ENCODE measurements around the gene TRAPPC12.
"Not testable (repeated sequence)": the region's sequence is repeated elsewhere in the genome, so short reads cannot be mapped to it uniquely, and the experiment has no call there.

The TRAPPC12 gene

GRCh38 chr2:3432693-3433338 lies 53.3 kb downstream of the TRAPPC12 start:
- DNase-seq (ENCODE audit: low read depth): no peak

- no peak for DNase-seq (ENCODE audit: low read depth)
Observed at GRCh38 chr2:3433339-3433699, 53.8 kb downstream of the TRAPPC12 start.

GRCh38 chr2:3433776-3434400 lies 54.4 kb downstream of the TRAPPC12 start:
- no peak for DNase-seq (ENCODE audit: low read depth)

- DNase-seq (ENCODE audit: low read depth): no peak
Observed at GRCh38 chr2:3434654-3435053, 55.2 kb downstream of the TRAPPC12 start.

- no peak for DNase-seq (ENCODE audit: low read depth)
Observed at GRCh38 chr2:3435445-3435844, 56.0 kb downstream of the TRAPPC12 start.

GRCh38 chr2:3440477-3440876 lies 61.0 kb downstream of the TRAPPC12 start:
- DNase-seq (ENCODE audit: low read depth): no peak

GRCh38 chr2:3441465-3441864 lies 62.0 kb downstream of the TRAPPC12 start:
- DNase-seq (ENCODE audit: low read depth): no peak

- no peak for DNase-seq (ENCODE audit: low read depth)
Observed at GRCh38 chr2:3442185-3442584, 62.7 kb downstream of the TRAPPC12 start.

GRCh38 chr2:3443083-3443482 lies 63.6 kb downstream of the TRAPPC12 start:
- no peak for DNase-seq (ENCODE audit: low read depth)

- DNase-seq (ENCODE audit: low read depth): no peak
Observed at GRCh38 chr2:3443506-3444084, 64.1 kb downstream of the TRAPPC12 start.

GRCh38 chr2:3445891-3446290 lies 66.4 kb downstream of the TRAPPC12 start:
- DNase-seq (ENCODE audit: low read depth): no peak

GRCh38 chr2:3446381-3446780 lies 66.9 kb downstream of the TRAPPC12 start:
- DNase-seq (ENCODE audit: low read depth): no peak

GRCh38 chr2:3447186-3447585 lies 67.7 kb downstream of the TRAPPC12 start:
- DNase-seq (ENCODE audit: low read depth): not testable (repeated sequence)

GRCh38 chr2:3447789-3448317 lies 68.4 kb downstream of the TRAPPC12 start:
- no peak for DNase-seq (ENCODE audit: low read depth)

- not testable (repeated sequence) for DNase-seq (ENCODE audit: low read depth)
Observed at GRCh38 chr2:3448441-3448911, 69.0 kb downstream of the TRAPPC12 start.

GRCh38 chr2:3449086-3449485 lies 69.6 kb downstream of the TRAPPC12 start:
- no peak for DNase-seq (ENCODE audit: low read depth)

GRCh38 chr2:3449936-3450335 lies 70.4 kb downstream of the TRAPPC12 start:
- no peak for DNase-seq (ENCODE audit: low read depth)

GRCh38 chr2:3450385-3451010 lies 71.0 kb downstream of the TRAPPC12 start:
- DNase-seq (ENCODE audit: low read depth): no peak

- DNase-seq (ENCODE audit: low read depth): no peak
Observed at GRCh38 chr2:3451169-3451568, 71.7 kb downstream of the TRAPPC12 start.

GRCh38 chr2:3451926-3452671 lies 72.6 kb downstream of the TRAPPC12 start:
- DNase-seq (ENCODE audit: low read depth): no peak

- no peak for DNase-seq (ENCODE audit: low read depth)
Observed at GRCh38 chr2:3453190-3453999, 73.9 kb downstream of the TRAPPC12 start.

Data from T follicular helper cell (primary cell).